Trophoblast cell (in vitro differentiated cells and primary cell): ENCODE results near the gene LRP1B.

Source experiments
- DNase-seq, 2 donors: peaks; one replicate each; pipeline ENCODE4 v3.0.0-alpha.2; 2016
- H2AFZ ChIP-seq: 2 replicates; pipeline ENCODE4 v1.6.1; 2013; ENCODE audit warnings: low read length, moderate library complexity, mild to moderate bottlenecking; ENCODE audit not compliant: insufficient read depth, poor library complexity
- H2AK5ac ChIP-seq: 2 replicates; pipeline ENCODE4 v1.6.1; 2013; ENCODE audit warnings: mild to moderate bottlenecking, low read length
- H2BK120ac ChIP-seq: 2 replicates; pipeline ENCODE4 v1.6.1; 2013; ENCODE audit warnings: low read length, mild to moderate bottlenecking, moderate library complexity; ENCODE audit not compliant: insufficient read depth, poor library complexity
- H2BK12ac ChIP-seq: 2 replicates; pipeline ENCODE4 v1.6.1; 2013; ENCODE audit warnings: mild to moderate bottlenecking, low read length, moderate library complexity
- H2BK5ac ChIP-seq: 2 replicates; pipeline ENCODE4 v1.6.1; 2013; ENCODE audit warnings: low read length, low read depth, moderate library complexity, mild to moderate bottlenecking; ENCODE audit not compliant: poor library complexity
- H3K14ac ChIP-seq: 2 replicates; pipeline ENCODE4 v1.6.1; 2013; ENCODE audit warnings: mild to moderate bottlenecking, low read length
- H3K18ac ChIP-seq: 2 replicates; pipeline ENCODE4 v1.6.1; 2013; ENCODE audit warnings: mild to moderate bottlenecking, low read length
- H3K23ac ChIP-seq: 2 replicates; pipeline ENCODE4 v1.6.1; 2013; ENCODE audit warnings: low read length
- H3K27ac ChIP-seq: 2 replicates; pipeline ENCODE4 v1.5.1; 2013; ENCODE audit warnings: low read depth, mild to moderate bottlenecking, inconsistent platforms, low read length, moderate library complexity
- H3K27me3 ChIP-seq: 2 replicates; pipeline ENCODE4 v1.6.1; 2013; ENCODE audit warnings: inconsistent platforms, mild to moderate bottlenecking, low read length, moderate library complexity; ENCODE audit not compliant: insufficient read depth
- H3K36me3 ChIP-seq, 2 experiments: 1 replicate in 1 of 2; 2 replicates in 1 of 2; pipeline ENCODE4 v1.6.1; 2013; ENCODE audit warnings: low read length in 2 of 2, mild to moderate bottlenecking in 2 of 2, moderate library complexity in 1 of 2; ENCODE audit not compliant: insufficient read depth in 2 of 2, control insufficient read depth in 1 of 2
- H3K4ac ChIP-seq: 2 replicates; pipeline ENCODE4 v1.6.1; 2013; ENCODE audit warnings: low read depth, mild to moderate bottlenecking, low read length, moderate library complexity
- H3K4me1 ChIP-seq, 2 experiments: 1 replicate in 1 of 2; 2 replicates in 1 of 2; pipeline ENCODE4 v1.6.1; 2013; ENCODE audit warnings: low read length in 2 of 2, mild to moderate bottlenecking in 2 of 2, moderate library complexity in 1 of 2; ENCODE audit not compliant: insufficient read depth in 2 of 2, control insufficient read depth in 1 of 2
- H3K4me2 ChIP-seq: 2 replicates; pipeline ENCODE4 v1.6.1; 2013; ENCODE audit warnings: inconsistent platforms, mild to moderate bottlenecking, low read length, moderate library complexity
- H3K4me3 ChIP-seq: 2 replicates; pipeline ENCODE4 v1.5.1; 2013; ENCODE audit warnings: mild to moderate bottlenecking, low read depth, low read length, inconsistent platforms
- H3K79me1 ChIP-seq: one replicate; pipeline ENCODE4 v1.6.1; 2013; ENCODE audit warnings: low read length
- H3K79me2 ChIP-seq: 2 replicates; pipeline ENCODE4 v1.6.1; 2013; ENCODE audit warnings: low read length, mild to moderate bottlenecking; ENCODE audit not compliant: control insufficient read depth, insufficient read depth, poor library complexity
- H3K9ac ChIP-seq: 2 replicates; pipeline ENCODE4 v1.6.1; 2013; ENCODE audit warnings: mild to moderate bottlenecking, low read length
- H3K9me3 ChIP-seq: 2 replicates; pipeline ENCODE4 v1.6.1; 2013; ENCODE audit warnings: low read depth, mild to moderate bottlenecking, control low read depth, inconsistent platforms, low read length; ENCODE audit not compliant: insufficient read depth
- H4K12ac ChIP-seq: 2 replicates; pipeline ENCODE4 v1.6.1; 2013; ENCODE audit warnings: low read depth, mild to moderate bottlenecking, low read length, moderate library complexity
- H4K8ac ChIP-seq: 2 replicates; pipeline ENCODE4 v1.6.1; 2013; ENCODE audit warnings: low read depth, mild to moderate bottlenecking, low read length, moderate library complexity
- H4K91ac ChIP-seq: one replicate; pipeline ENCODE4 v1.6.1; 2013; ENCODE audit warnings: low read depth, mild to moderate bottlenecking, low read length, moderate library complexity
- WGBS: extraction: QIAGEN DNeasy Blood & Tissue Kit; methylation state at CpG from one replicate; pipeline ENCODE4 v1.1.7; 2013; ENCODE audit warnings: missing lambda C conversion rate; ENCODE audit not compliant: insufficient read length, insufficient coverage; ENCODE audit errors: extremely low coverage; 5-methylcytosine and 5-hydroxymethylcytosine counted together

Gene LRP1B

DNA sequence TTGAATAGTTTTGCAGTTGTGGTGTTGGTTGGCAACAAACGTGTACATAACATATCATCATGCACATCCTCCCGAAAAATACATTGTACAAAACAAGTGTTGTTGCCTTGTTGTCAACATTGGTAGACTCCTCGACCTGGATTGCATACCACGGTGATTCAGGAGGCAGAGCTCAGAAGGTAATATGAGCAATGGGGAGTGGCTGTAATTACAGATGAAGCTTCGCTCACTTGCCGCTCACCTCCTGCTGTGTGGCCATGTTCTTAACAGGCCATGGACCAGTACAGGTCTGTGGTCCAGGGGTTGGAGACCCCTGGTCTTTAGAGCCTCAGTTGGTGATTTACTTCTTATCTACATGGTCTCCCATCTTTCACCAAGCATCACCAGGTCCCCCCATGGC, 1927.5 kb downstream of the LRP1B start:
- no CpG with 5 or more reads among the region's 6 CpGs for WGBS
- Histone ChIP-seq H3K14ac (no peak overlapping the region), H4K91ac (no peak overlapping the region), H4K12ac (no peak overlapping the region), H3K4ac (no peak overlapping the region), H2AFZ (no peak overlapping the region), H2AK5ac (no peak overlapping the region), H3K18ac (no peak overlapping the region), H3K23ac (no peak overlapping the region), H2BK120ac (no peak overlapping the region), H3K9ac (no peak overlapping the region), H2BK5ac (no peak overlapping the region), H3K4me2 (no peak overlapping the region), H3K27ac (no peak overlapping the region), H3K27me3 (no peaks in the 10 kb centered on the region), H3K79me2 (no peaks in the 10 kb centered on the region), H3K36me3 (no peaks in the 10 kb centered on the region), H3K4me1 (no peaks in the 10 kb centered on the region), H3K9me3 (peaks cover 1% of the 10 kb centered on the region), H4K8ac (no peak overlapping the region), H3K4me3 (no peak overlapping the region), H2BK12ac (no peak overlapping the region), H3K79me1 (no peaks in the 10 kb centered on the region)
- no peak for DNase-seq

GRCh38 chr2:140201572-140201971, 1929.2 kb downstream of the LRP1B start:
- no CpG with 5 or more reads among the region's 2 CpGs for WGBS

DNA sequence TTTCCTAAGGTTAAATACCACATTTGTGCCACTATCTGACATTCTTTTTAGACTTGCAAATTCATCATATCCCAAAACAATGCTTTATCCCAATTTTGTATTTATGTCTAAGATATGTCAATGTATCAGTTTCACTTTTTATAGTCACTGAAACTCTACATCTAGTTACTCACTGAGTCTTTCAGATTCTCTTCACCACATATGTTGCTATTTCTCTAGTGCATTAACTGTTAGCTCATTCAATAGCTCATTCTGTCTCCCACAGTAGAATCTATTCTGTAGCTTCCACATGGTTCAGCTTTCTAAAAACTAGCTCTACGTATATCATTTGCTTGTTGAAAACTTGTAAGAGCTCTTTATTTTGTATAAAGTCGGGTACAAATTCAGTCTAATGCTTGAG, 1930.1 kb downstream of the LRP1B start:
- Histone ChIP-seq H3K9ac (no peak overlapping the region), H4K91ac (no peak overlapping the region), H3K36me3 (no peaks in the 10 kb centered on the region), H4K8ac (no peak overlapping the region), H2BK12ac (no peak overlapping the region), H3K9me3 (peaks cover 1% of the 10 kb centered on the region), H3K79me1 (no peaks in the 10 kb centered on the region), H3K27me3 (no peaks in the 10 kb centered on the region), H3K79me2 (no peaks in the 10 kb centered on the region), H4K12ac (no peak overlapping the region), H2BK120ac (no peak overlapping the region), H3K18ac (no peak overlapping the region), H3K4ac (no peak overlapping the region), H3K4me3 (no peak overlapping the region), H3K4me1 (no peaks in the 10 kb centered on the region), H3K14ac (no peak overlapping the region), H2BK5ac (no peak overlapping the region), H3K4me2 (no peak overlapping the region), H3K27ac (no peak overlapping the region), H3K23ac (no peak overlapping the region), H2AK5ac (no peak overlapping the region), H2AFZ (no peak overlapping the region)
- DNase-seq, result no peak
- no CpG with 5 or more reads among the region's 2 CpGs for WGBS

More at GRCh38 chr2:140201572-140201971, 1929.2 kb downstream of the LRP1B start:
- H3K36me3 ChIP-seq, result no peaks in the 10 kb centered on the region
- peaks cover 1% of the 10 kb centered on the region for H3K9me3 ChIP-seq
- DNase-seq, result no peak
- no peak overlapping the region for H4K12ac ChIP-seq
- no peaks in the 10 kb centered on the region for H3K79me1 ChIP-seq
- H3K79me2 ChIP-seq, result no peaks in the 10 kb centered on the region
- no peak overlapping the region for H2AK5ac ChIP-seq
- no peak overlapping the region for H3K4ac ChIP-seq
- H2BK5ac ChIP-seq, result no peak overlapping the region
- H2BK120ac ChIP-seq, result no peak overlapping the region
- no peak overlapping the region for H3K4me2 ChIP-seq
- no peak overlapping the region for H3K4me3 ChIP-seq
- no peak overlapping the region for H4K8ac ChIP-seq
- no peak overlapping the region for H2BK12ac ChIP-seq
- no peak overlapping the region for H3K14ac ChIP-seq
- H3K27me3 ChIP-seq, result no peaks in the 10 kb centered on the region
- H3K23ac ChIP-seq, result no peak overlapping the region
- no peak overlapping the region for H3K9ac ChIP-seq
- no peaks in the 10 kb centered on the region for H3K4me1 ChIP-seq
- no peak overlapping the region for H2AFZ ChIP-seq
- no peak overlapping the region for H3K27ac ChIP-seq
- H4K91ac ChIP-seq, result no peak overlapping the region
- H3K18ac ChIP-seq, result no peak overlapping the region

- no peak overlapping the region for H2BK12ac ChIP-seq
- no peak overlapping the region for H4K12ac ChIP-seq
- no peak overlapping the region for H3K9ac ChIP-seq
- H4K91ac ChIP-seq, result no peak overlapping the region
- H3K9me3 ChIP-seq, result peaks cover 1% of the 10 kb centered on the region
- H3K14ac ChIP-seq, result no peak overlapping the region
- WGBS, result no CpG with 5 or more reads among the region's 1 CpG
- no peak overlapping the region for H2AK5ac ChIP-seq
- no peak overlapping the region for H4K8ac ChIP-seq
- no peak overlapping the region for H3K4me3 ChIP-seq
- H3K4me1 ChIP-seq, result no peaks in the 10 kb centered on the region
- no peak overlapping the region for H2AFZ ChIP-seq
- H3K27me3 ChIP-seq, result no peaks in the 10 kb centered on the region
- H3K79me2 ChIP-seq, result no peaks in the 10 kb centered on the region
- DNase-seq, result no peak
- no peak overlapping the region for H3K18ac ChIP-seq
- no peaks in the 10 kb centered on the region for H3K36me3 ChIP-seq
- H3K27ac ChIP-seq, result no peak overlapping the region
- H3K4me2 ChIP-seq, result no peak overlapping the region
- no peaks in the 10 kb centered on the region for H3K79me1 ChIP-seq
- H3K23ac ChIP-seq, result no peak overlapping the region
- H2BK120ac ChIP-seq, result no peak overlapping the region
- H2BK5ac ChIP-seq, result no peak overlapping the region
- no peak overlapping the region for H3K4ac ChIP-seq
Measured at GRCh38 chr2:140200307-140200706, 1930.5 kb downstream of the LRP1B start.
